ENCODE measurements around the gene CACNA2D1.

DNA sequence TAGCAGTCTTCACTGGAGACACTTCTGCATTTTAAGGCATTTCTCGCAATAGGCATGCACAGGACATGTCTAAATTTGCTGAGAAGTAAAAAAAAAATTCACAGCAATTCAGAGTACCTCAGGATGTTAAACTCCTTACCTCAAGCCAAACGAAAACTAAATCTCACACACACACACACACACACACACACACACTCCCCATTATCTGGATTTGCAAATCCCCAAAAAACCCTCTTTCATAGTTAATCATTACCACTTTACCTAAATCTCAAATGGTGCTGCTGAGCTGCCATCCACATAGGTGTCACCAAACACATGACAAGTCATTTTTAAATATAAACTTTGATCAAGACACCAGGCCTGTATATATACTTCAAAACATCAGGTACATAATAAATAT lies 31.8 kb downstream of the CACNA2D1 start:
- TF ChIP-seq POLR2A (IDR thresholded peaks at IDR 0.05) = no peak
- TF ChIP-seq, protein P1, sequence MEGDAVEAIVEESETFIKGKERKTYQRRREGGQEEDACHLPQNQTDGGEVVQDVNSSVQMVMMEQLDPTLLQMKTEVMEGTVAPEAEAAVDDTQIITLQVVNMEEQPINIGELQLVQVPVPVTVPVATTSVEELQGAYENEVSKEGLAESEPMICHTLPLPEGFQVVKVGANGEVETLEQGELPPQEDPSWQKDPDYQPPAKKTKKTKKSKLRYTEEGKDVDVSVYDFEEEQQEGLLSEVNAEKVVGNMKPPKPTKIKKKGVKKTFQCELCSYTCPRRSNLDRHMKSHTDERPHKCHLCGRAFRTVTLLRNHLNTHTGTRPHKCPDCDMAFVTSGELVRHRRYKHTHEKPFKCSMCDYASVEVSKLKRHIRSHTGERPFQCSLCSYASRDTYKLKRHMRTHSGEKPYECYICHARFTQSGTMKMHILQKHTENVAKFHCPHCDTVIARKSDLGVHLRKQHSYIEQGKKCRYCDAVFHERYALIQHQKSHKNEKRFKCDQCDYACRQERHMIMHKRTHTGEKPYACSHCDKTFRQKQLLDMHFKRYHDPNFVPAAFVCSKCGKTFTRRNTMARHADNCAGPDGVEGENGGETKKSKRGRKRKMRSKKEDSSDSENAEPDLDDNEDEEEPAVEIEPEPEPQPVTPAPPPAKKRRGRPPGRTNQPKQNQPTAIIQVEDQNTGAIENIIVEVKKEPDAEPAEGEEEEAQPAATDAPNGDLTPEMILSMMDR (IDR thresholded peaks at IDR 0.05) = no peak
